OCI-LY1 (cell line): Measurements from ENCODE around the gene TBPL1.

Experiments used
- H2AFZ ChIP-seq: fragments of 200-600 bp; sonication (generic), shearing (Covaris generic); 2 replicates; pipeline ENCODE4 v1.6.0; 2014; ENCODE audit warnings: antibody characterized with exemption, mild to moderate bottlenecking, low read length
- H3F3A ChIP-seq: fragments of 200-600 bp; sonication (generic), shearing (Covaris generic); 2 replicates; pipeline ENCODE4 v1.6.0; 2014; ENCODE audit warnings: mild to moderate bottlenecking, antibody characterized with exemption, low read length, moderate library complexity; ENCODE audit not compliant: insufficient read depth
- H3K27ac ChIP-seq: fragments of 200-600 bp; sonication (generic); 2 replicates; pipeline ENCODE4 v1.5.1; 2014; ENCODE audit warnings: low read length, mixed run types, mild to moderate bottlenecking, low read depth; ENCODE audit not compliant: poor library complexity, severe bottlenecking
- H3K27me3 ChIP-seq: fragments of 200-600 bp; sonication (generic); 2 replicates; pipeline ENCODE4 v1.6.0; 2014; ENCODE audit warnings: antibody characterized with exemption, mild to moderate bottlenecking, low read length, moderate library complexity; ENCODE audit not compliant: insufficient read depth
- H3K36me3 ChIP-seq: fragments of 200-600 bp; sonication (generic); 2 replicates; pipeline ENCODE4 v1.6.1; 2014; ENCODE audit warnings: mild to moderate bottlenecking, antibody characterized with exemption, low read length, moderate library complexity, mixed read lengths; ENCODE audit not compliant: insufficient read depth
- H3K4me1 ChIP-seq: fragments of 200-600 bp; sonication (generic); 2 replicates; pipeline ENCODE4 v1.5.1; 2014; ENCODE audit warnings: mild to moderate bottlenecking, low read length, moderate library complexity; ENCODE audit not compliant: insufficient read depth, severe bottlenecking
- H3K4me2 ChIP-seq: fragments of 200-600 bp; sonication (generic), shearing (Covaris generic); 2 replicates; pipeline ENCODE4 v1.6.1; 2014; ENCODE audit warnings: low read length
- H3K4me3 ChIP-seq: fragments of 200-600 bp; sonication (generic); 2 replicates; pipeline ENCODE4 v1.5.1; 2014; ENCODE audit warnings: low read length, low read depth, mild to moderate bottlenecking, mixed read lengths; ENCODE audit not compliant: poor library complexity, severe bottlenecking
- H3K79me2 ChIP-seq: fragments of 200-600 bp; shearing (Covaris generic); 2 replicates; pipeline ENCODE4 v1.6.1; 2016; ENCODE audit warnings: mixed run types, low read length, mixed read lengths; ENCODE audit not compliant: insufficient read depth
- H3K9ac ChIP-seq: fragments of 200-600 bp; sonication (generic), shearing (Covaris generic); 2 replicates; pipeline ENCODE4 v1.6.1; 2014; ENCODE audit warnings: mild to moderate bottlenecking, low read length, mixed read lengths
- H3K9me2 ChIP-seq: fragments of 200-600 bp; sonication (generic), shearing (Covaris generic); 2 replicates; pipeline ENCODE4 v1.6.1; 2014; ENCODE audit warnings: low read depth, mild to moderate bottlenecking, low read length, mixed read lengths
- H3K9me3 ChIP-seq: fragments of 200-600 bp; shearing (Covaris generic); 2 replicates; pipeline ENCODE4 v1.6.1; 2014; ENCODE audit warnings: low read length, mixed read lengths
- H4K20me1 ChIP-seq: fragments of 200-600 bp; sonication (generic), shearing (Covaris generic); 2 replicates; pipeline ENCODE4 v1.6.0; 2016; ENCODE audit warnings: mild to moderate bottlenecking, low read length; ENCODE audit not compliant: insufficient read depth
- CTCF ChIP-seq: fragments of 200-600 bp; sonication (generic), shearing (Covaris generic); IDR thresholded peaks from 2 replicates; pipeline ENCODE4 v1.5.1; 2017; ENCODE audit warnings: mild to moderate bottlenecking, antibody characterized with exemption, low read length, moderate library complexity, mixed read lengths
- EZH2 ChIP-seq: fragments of 200-600 bp; sonication (generic), shearing (Covaris generic); IDR thresholded peaks from 2 replicates; pipeline ENCODE4 v1.8.0; 2017; ENCODE audit warnings: borderline replicate concordance, mixed run types, mild to moderate bottlenecking, antibody characterized with exemption, low read length, moderate library complexity, mixed read lengths

The TBPL1 gene

GRCh38 chr6:133991096-133991593 lies 38.1 kb downstream of the TBPL1 start:
- no peaks in the 10 kb centered on the region for H3K9me3 ChIP-seq
- no peak overlapping the region for H3K4me2 ChIP-seq
- H3K27ac ChIP-seq = no peak overlapping the region
- H3K79me2 ChIP-seq = no peaks in the 10 kb centered on the region
- no peaks in the 10 kb centered on the region for H3F3A ChIP-seq
- TF ChIP-seq CTCF (no peak), EZH2 (no peak)
- H3K27me3 ChIP-seq = no peaks in the 10 kb centered on the region
- no peaks in the 10 kb centered on the region for H4K20me1 ChIP-seq
- no peak overlapping the region for H2AFZ ChIP-seq
- H3K9me2 ChIP-seq = no peaks in the 10 kb centered on the region
- H3K36me3 ChIP-seq = peaks cover 24% of the 10 kb centered on the region
- no peak overlapping the region for H3K4me3 ChIP-seq
- no peaks in the 10 kb centered on the region for H3K4me1 ChIP-seq
- H3K9ac ChIP-seq = no peak overlapping the region

- no peaks in the 10 kb centered on the region for H3K79me2 ChIP-seq
- no peak overlapping the region for H3K4me2 ChIP-seq
- H3K4me1 ChIP-seq = no peaks in the 10 kb centered on the region
- TF ChIP-seq EZH2 (no peak), CTCF (no peak)
- no peak overlapping the region for H3K27ac ChIP-seq
- H4K20me1 ChIP-seq = no peaks in the 10 kb centered on the region
- H3K9me3 ChIP-seq = no peaks in the 10 kb centered on the region
- H2AFZ ChIP-seq = no peak overlapping the region
- no peaks in the 10 kb centered on the region for H3K9me2 ChIP-seq
- H3K4me3 ChIP-seq = no peak overlapping the region
- H3F3A ChIP-seq = no peaks in the 10 kb centered on the region
- no peaks in the 10 kb centered on the region for H3K27me3 ChIP-seq
- peaks cover 7% of the 10 kb centered on the region; the same call in 1 of the 2 replicates for H3K36me3 ChIP-seq
- no peak overlapping the region for H3K9ac ChIP-seq
Measured at GRCh38 chr6:133992992-133993680, 40.1 kb downstream of the TBPL1 start.

- no peaks in the 10 kb centered on the region for H3F3A ChIP-seq
- H2AFZ ChIP-seq = no peak overlapping the region
- H4K20me1 ChIP-seq = no peaks in the 10 kb centered on the region
- H3K4me1 ChIP-seq = no peaks in the 10 kb centered on the region
- no peaks in the 10 kb centered on the region for H3K9me2 ChIP-seq
- H3K9me3 ChIP-seq = no peaks in the 10 kb centered on the region
- no peak for TF ChIP-seq EZH2
- no peak for TF ChIP-seq CTCF
- H3K4me2 ChIP-seq = no peak overlapping the region
- no peaks in the 10 kb centered on the region for H3K36me3 ChIP-seq
- no peak overlapping the region for H3K27ac ChIP-seq
- H3K9ac ChIP-seq = no peak overlapping the region
- no peaks in the 10 kb centered on the region for H3K79me2 ChIP-seq
- no peaks in the 10 kb centered on the region for H3K27me3 ChIP-seq
- H3K4me3 ChIP-seq = no peak overlapping the region
Measured at GRCh38 chr6:133995296-133995695, 42.3 kb downstream of the TBPL1 start.
